SK-N-SH (cell line): Measurements from ENCODE around the gene RELN.

Source experiments
- CTCF ChIP-seq: fragments of 200-600 bp; sonication (generic); IDR thresholded peaks from 2 replicates; pipeline ENCODE4 v1.6.1; 2017; ENCODE audit warnings: antibody characterized with exemption, mild to moderate bottlenecking, moderate library complexity
- FOXM1 ChIP-seq: IDR thresholded peaks from 2 replicates; pipeline ENCODE4 v1.4.0; 2012; ENCODE audit warnings: low read depth, mild to moderate bottlenecking

DNA sequence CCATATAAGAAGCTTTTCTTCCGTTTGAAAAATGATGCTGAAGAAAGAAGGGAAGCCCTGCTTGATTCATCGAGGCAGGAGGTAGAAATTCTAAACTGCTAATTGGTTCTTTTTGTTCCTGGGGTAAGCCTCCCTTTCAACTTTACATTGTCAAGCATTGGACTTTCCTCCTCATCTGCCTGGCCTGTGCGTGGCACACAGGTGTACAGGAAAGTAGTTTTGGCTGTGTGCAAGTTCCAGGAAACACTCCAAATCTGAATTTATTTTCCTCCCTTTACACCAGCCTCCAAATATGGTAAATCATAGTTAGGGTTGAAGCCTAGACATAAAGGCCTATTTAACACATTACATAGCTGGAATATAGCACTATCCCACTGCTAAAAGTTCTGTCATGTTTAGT is 18.2 kb upstream of the RELN start:
- TF ChIP-seq FOXM1 = no peak
- TF ChIP-seq CTCF = no peak
